Renal pelvis (tissue), 12 donors: ENCODE results near the gene SLC35E2B. TPM values are rescaled to one million over a fixed set of nuclear protein-coding genes. Genes with fewer than 3 reads are reported as not detected.
"Not testable (repeated sequence)": the region's sequence is repeated elsewhere in the genome, so short reads cannot be mapped to it uniquely, and the experiment has no call there.

Experiments used
- DNase-seq: peaks from one replicate; pipeline ENCODE4 v3.0.0-alpha.2; 2013
- long read RNA-seq, 16 experiments: transcript quantifications; one replicate each; lab custom pipeline, GENCODE V29; 2026
- polyA plus RNA-seq, 3 donors: library from polyadenylated mRNA; unstranded; fragments of 120-200 nt; gene quantifications; one replicate each; pipeline ENCODE4 v1.2.1, GENCODE V29; 2013; ENCODE audit not compliant: insufficient read length in 3 of 3

The SLC35E2B gene
- polyA plus RNA-seq: 10 to 100 TPM; 64.0 to 97.8 (median 91.0) TPM
- long read RNA-seq, donor 1, full-length matches to known transcripts: 6 of 6 reads
- long read RNA-seq, donor 1, partial matches to known transcripts: 0 of 6 reads
- long read RNA-seq, donor 1, other reads (novel, unspliced or antisense): 0 of 6 reads
- long read RNA-seq, donor 2, full-length matches to known transcripts: 19 of 25 reads
- long read RNA-seq, donor 2, partial matches to known transcripts: 6 of 25 reads
- long read RNA-seq, donor 2, other reads (novel, unspliced or antisense): 0 of 25 reads
- long read RNA-seq, donor 3, full-length matches to known transcripts: 12 of 12 reads
- long read RNA-seq, donor 3, partial matches to known transcripts: 0 of 12 reads
- long read RNA-seq, donor 3, other reads (novel, unspliced or antisense): 0 of 12 reads
- long read RNA-seq, donor 4, full-length matches to known transcripts: 7 of 7 reads
- long read RNA-seq, donor 4, partial matches to known transcripts: 0 of 7 reads
- long read RNA-seq, donor 4, other reads (novel, unspliced or antisense): 0 of 7 reads
- long read RNA-seq, donor 5, full-length matches to known transcripts: 6 of 6 reads
- long read RNA-seq, donor 5, partial matches to known transcripts: 0 of 6 reads
- long read RNA-seq, donor 5, other reads (novel, unspliced or antisense): 0 of 6 reads
- long read RNA-seq, donor 6, full-length matches to known transcripts: 13 of 53 reads
- long read RNA-seq, donor 6, partial matches to known transcripts: 40 of 53 reads
- long read RNA-seq, donor 6, other reads (novel, unspliced or antisense): 0 of 53 reads
- long read RNA-seq, donor 7, full-length matches to known transcripts: 14 of 71 reads
- long read RNA-seq, donor 7, partial matches to known transcripts: 57 of 71 reads
- long read RNA-seq, donor 7, other reads (novel, unspliced or antisense): 0 of 71 reads
- long read RNA-seq, donor 8, full-length matches to known transcripts: 8 of 8 reads
- long read RNA-seq, donor 8, partial matches to known transcripts: 0 of 8 reads
- long read RNA-seq, donor 8, other reads (novel, unspliced or antisense): 0 of 8 reads
- long read RNA-seq, donor 9, full-length matches to known transcripts: 10 of 10 reads
- long read RNA-seq, donor 9, partial matches to known transcripts: 0 of 10 reads
- long read RNA-seq, donor 9, other reads (novel, unspliced or antisense): 0 of 10 reads
- long read RNA-seq, donor 10, full-length matches to known transcripts: 12 of 27 reads
- long read RNA-seq, donor 10, partial matches to known transcripts: 15 of 27 reads
- long read RNA-seq, donor 10, other reads (novel, unspliced or antisense): 0 of 27 reads
- long read RNA-seq, donor 11, full-length matches to known transcripts: 14 of 53 reads
- long read RNA-seq, donor 11, partial matches to known transcripts: 39 of 53 reads
- long read RNA-seq, donor 11, other reads (novel, unspliced or antisense): 0 of 53 reads
- long read RNA-seq, donor 12, full-length matches to known transcripts: 19 of 40 reads
- long read RNA-seq, donor 12, partial matches to known transcripts: 16 of 40 reads
- long read RNA-seq, donor 12, other reads (novel, unspliced or antisense): 5 of 40 reads
- long read RNA-seq, donor 13, full-length matches to known transcripts: 9 of 9 reads
- long read RNA-seq, donor 13, partial matches to known transcripts: 0 of 9 reads
- long read RNA-seq, donor 13, other reads (novel, unspliced or antisense): 0 of 9 reads
- long read RNA-seq, donor 14: 0 reads
- long read RNA-seq, donor 15, full-length matches to known transcripts: 6 of 18 reads
- long read RNA-seq, donor 15, partial matches to known transcripts: 6 of 18 reads
- long read RNA-seq, donor 15, other reads (novel, unspliced or antisense): 6 of 18 reads
- long read RNA-seq, donor 16, full-length matches to known transcripts: 13 of 18 reads
- long read RNA-seq, donor 16, partial matches to known transcripts: 5 of 18 reads
- long read RNA-seq, donor 16, other reads (novel, unspliced or antisense): 0 of 18 reads

- DNase-seq: peak; percentile 90
These were observed at the start of gene SLC35E2B for GRCh38 chr1:1692714-1693647. Gene SLC35E2B, minus strand, starts transcription at chr1:1692795. Its CDS starts 16,096 bp downstream, at chr1:1676699.

- DNase-seq: not testable (repeated sequence)
These were observed 48.4 kb upstream of the SLC35E2B start for GRCh38 chr1:1741013-1741412.

- DNase-seq: not testable (repeated sequence)
These were observed 46.3 kb upstream of the SLC35E2B start for GRCh38 chr1:1738799-1739337.

- not testable (repeated sequence) for DNase-seq
These were observed 45.3 kb upstream of the SLC35E2B start for GRCh38 chr1:1737675-1738590.

- no peak for DNase-seq
These were observed 39.8 kb upstream of the SLC35E2B start for GRCh38 chr1:1732381-1732780.

- no peak for DNase-seq
These were observed 38.3 kb upstream of the SLC35E2B start for GRCh38 chr1:1730870-1731269.

- not testable (repeated sequence) for DNase-seq
These were observed 37.6 kb upstream of the SLC35E2B start for GRCh38 chr1:1730230-1730629.

- DNase-seq: not testable (repeated sequence)
These were observed 36.7 kb upstream of the SLC35E2B start for GRCh38 chr1:1729116-1729816.

GRCh38 chr1:1728308-1729005 is 35.9 kb upstream of the SLC35E2B start:
- DNase-seq: not testable (repeated sequence)

GRCh38 chr1:1727131-1727651 is 34.6 kb upstream of the SLC35E2B start:
- not testable (repeated sequence) for DNase-seq

- not testable (repeated sequence) for DNase-seq
These were observed 33.5 kb upstream of the SLC35E2B start for GRCh38 chr1:1726088-1726487.

GRCh38 chr1:1724035-1724864 is 31.7 kb upstream of the SLC35E2B start, which contains the start of gene CDK11A:
Gene CDK11A, minus strand, starts transcription at chr1:1724357. Its CDS starts 1,539 bp downstream, at chr1:1722818.
- DNase-seq: peak; percentile 100

- no peak for DNase-seq
These were observed 28.6 kb upstream of the SLC35E2B start for GRCh38 chr1:1721201-1721600.

- DNase-seq: not testable (repeated sequence)
These were observed 22.7 kb upstream of the SLC35E2B start for GRCh38 chr1:1715109-1715883.
